K562 (cell line): ENCODE results near the gene FBL. TPM values are rescaled to one million over a fixed set of nuclear protein-coding genes. Genes with fewer than 3 reads are reported as not detected.

ENCODE experiments used
- CGGBP1 ChIP-seq: fragments of 250-450 bp; sonication (Bioruptor Pico); IDR thresholded peaks from 2 replicates; pipeline ENCODE4 v1.9.0; 2021; ENCODE audit warnings: mild to moderate bottlenecking
- ELF4 ChIP-seq: fragments of 450-650 bp; formaldehyde crosslinking; IDR thresholded peaks from 2 replicates; pipeline ENCODE4 v1.4.0; 2022; ENCODE audit warnings: missing genetic modification characterization
- MCM2 ChIP-seq: fragments of 450-650 bp; IDR thresholded peaks from 2 replicates; pipeline ENCODE4 v1.6.1; 2017; ENCODE audit warnings: low read depth, mild to moderate bottlenecking
- MGA ChIP-seq: fragments of 450-650 bp; IDR thresholded peaks from 2 replicates; pipeline ENCODE4 v1.6.1; 2016; ENCODE audit warnings: mild to moderate bottlenecking, moderate library complexity
- MIER1 ChIP-seq: fragments of 450-650 bp; IDR thresholded peaks from 2 replicates; pipeline ENCODE4 v1.6.1; 2016; ENCODE audit warnings: antibody characterized with exemption, mild to moderate bottlenecking, low read depth
- MNT ChIP-seq, 2 experiments: fragments of 450-650 bp; conservative IDR thresholded peaks; 2 replicates each; pipeline ENCODE4 v1.6.1; 2017; ENCODE audit warnings: mild to moderate bottlenecking in 2 of 2, moderate library complexity in 2 of 2
- PATZ1 ChIP-seq: fragments of 250-450 bp; sonication (Bioruptor Pico); IDR thresholded peaks from 2 replicates; pipeline ENCODE4 v1.5.0; 2020; ENCODE audit warnings: mild to moderate bottlenecking, borderline replicate concordance
- POLR3A ChIP-seq: IDR thresholded peaks from 2 replicates; pipeline ENCODE4 v1.6.1; 2011; ENCODE audit warnings: borderline replicate concordance, mild to moderate bottlenecking, moderate library complexity; ENCODE audit not compliant: insufficient read length, insufficient read depth; ENCODE audit errors: extremely low read depth
- SAFB2 ChIP-seq: fragments of 200-400 bp; formaldehyde crosslinking; IDR thresholded peaks from 2 replicates; pipeline ENCODE4 v1.6.1; 2018; ENCODE audit warnings: borderline replicate concordance, low read length, low read depth, moderate library complexity; ENCODE audit not compliant: severe bottlenecking
- ZNF696 ChIP-seq: fragments of 250-450 bp; sonication (Bioruptor Pico); conservative IDR thresholded peaks from 2 replicates; pipeline ENCODE4 v1.4.0; 2020; ENCODE audit warnings: mild to moderate bottlenecking, moderate library complexity
- ZSCAN29 ChIP-seq: fragments of 450-650 bp; IDR thresholded peaks from 2 replicates; pipeline ENCODE4 v1.6.1; 2017
- polyA plus RNA-seq, 8 experiments: library from polyadenylated mRNA; depleted of rRNA in 4 of 8; stranded (reverse) in 5 of 8; unstranded in 3 of 8; fragments of >200 nt; fragmentation: Nextera tagmentation in 2 of 8; fragmentation: Illumina TruSeq in 1 of 8; extraction: Ambion mirVana in 2 of 8; extraction: Trizol in 1 of 8; gene quantifications; 2 replicates each; pipeline versions ENCODE4 v1.2.1 to v1.2.3, GENCODE V29; 2011 to 2014; ENCODE audit warnings: inconsistent platforms in 1 of 8, missing spikeins in 1 of 8
- total RNA-seq, 7 experiments: library from RNA; depleted of rRNA in 6 of 7; stranded (reverse); fragments of >200 nt in 6 of 7; fragmentation: Illumina TruSeq in 2 of 7; extraction: Trizol in 2 of 7; gene quantifications; 2 replicates each; pipeline versions ENCODE4 v1.2.1 to v1.2.3, GENCODE V29; 2011 to 2021; ENCODE audit warnings: low replicate concordance in 1 of 7

FBL gene
- total and polyA plus RNA-seq, 9 of the 15 experiments (the other 6 are each of a cell fraction or from before 2014, with no cell fraction given): 201 to 1,696 (median 696) TPM

- TF ChIP-seq PATZ1 (CRISPR knock-in tag) (peak; percentile 69; the same call in 1 of the 2 replicates), ELF4 (CRISPR knock-in tag) (no peak; the same call in 1 of the 2 replicates), POLR3A (no peak), MIER1 (no peak), MCM2 (no peak), ZNF696 (CRISPR knock-in tag) (no peak), SAFB2 (no peak), ZSCAN29 (no peak), MGA (peak; percentile 92), MNT (conservative IDR thresholded peaks at IDR 0.05) (peak; percentile 93 to 96), CGGBP1 (no peak)
Observed at GRCh38 chr19:39833464-39834286, 12.5 kb downstream of the FBL start, which contains the start of gene DYRK1B (continued).
